DMS114 treated with DMSO at 0.1 percent for 48 hours (cell line): ENCODE results near the gene KCNMB1.

ENCODE experiments used
- DNase-seq: peaks from one replicate; lab custom pipeline; 2025; ENCODE audit not compliant: unreplicated experiment; lab: John Stamatoyannopoulos, UW

Gene KCNMB1, protein sequence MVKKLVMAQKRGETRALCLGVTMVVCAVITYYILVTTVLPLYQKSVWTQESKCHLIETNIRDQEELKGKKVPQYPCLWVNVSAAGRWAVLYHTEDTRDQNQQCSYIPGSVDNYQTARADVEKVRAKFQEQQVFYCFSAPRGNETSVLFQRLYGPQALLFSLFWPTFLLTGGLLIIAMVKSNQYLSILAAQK

DNA sequence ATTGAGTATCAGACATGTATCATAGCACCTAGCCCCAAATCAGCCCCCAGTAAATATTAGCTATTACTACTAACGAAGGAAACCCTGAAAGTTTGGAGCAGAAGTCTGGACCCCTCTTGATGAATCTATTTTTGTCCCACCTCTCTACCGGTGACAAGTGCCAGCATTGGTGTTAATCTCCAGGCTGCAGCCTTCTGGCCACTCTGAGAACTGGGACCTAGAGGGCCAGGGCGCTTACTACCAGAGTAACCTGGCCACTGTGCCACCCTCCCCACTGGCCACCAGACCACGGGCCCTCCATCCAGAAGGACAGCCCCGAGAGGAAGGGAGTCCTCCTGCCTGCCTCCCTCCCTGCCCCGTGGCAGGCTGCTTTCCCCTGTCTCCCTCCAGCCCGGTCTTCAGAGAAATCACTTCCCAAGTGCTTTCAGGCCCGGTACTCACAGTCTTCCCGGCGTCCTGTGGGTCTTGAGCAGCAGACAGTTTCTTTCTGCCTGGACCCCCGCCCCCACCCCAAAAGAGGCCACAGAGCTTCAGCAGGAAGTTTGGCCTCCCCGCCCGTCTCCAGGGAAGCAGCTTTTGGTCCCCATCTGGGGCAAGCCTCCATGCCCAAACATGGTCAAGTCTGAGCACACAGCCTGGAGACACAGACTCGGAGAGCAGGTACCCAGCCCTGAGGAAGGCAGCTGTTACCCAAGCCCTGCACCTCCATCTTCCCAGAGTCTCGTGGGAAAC is at the start of gene KCNMB1:
Gene KCNMB1 (minus strand): TSS at position 550 of the 732 bp plus-strand sequence. CDS start 3,920 bp downstream, outside the sequence.
- DNase-seq = no peak

DNA sequence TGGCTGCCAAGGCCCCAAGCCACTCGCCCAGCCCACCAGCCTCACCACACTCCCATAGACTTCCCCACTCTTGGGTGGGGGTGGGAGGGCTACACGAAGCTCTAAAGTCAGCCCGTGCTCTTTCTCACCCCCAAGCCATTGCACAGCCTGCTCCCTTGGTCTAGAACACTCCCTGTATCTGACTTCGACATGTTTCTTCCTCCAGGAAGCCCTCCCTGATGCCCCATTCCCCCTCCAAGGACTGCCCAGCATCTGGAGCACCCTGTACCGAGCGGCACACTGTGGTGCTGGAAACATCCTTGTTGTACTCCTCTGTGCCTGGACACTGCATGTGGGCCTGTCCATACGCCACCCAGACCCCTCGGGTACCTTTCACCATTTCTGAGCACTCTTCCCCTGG is 49.4 kb upstream of the KCNMB1 start:
- no peak for DNase-seq

DNA sequence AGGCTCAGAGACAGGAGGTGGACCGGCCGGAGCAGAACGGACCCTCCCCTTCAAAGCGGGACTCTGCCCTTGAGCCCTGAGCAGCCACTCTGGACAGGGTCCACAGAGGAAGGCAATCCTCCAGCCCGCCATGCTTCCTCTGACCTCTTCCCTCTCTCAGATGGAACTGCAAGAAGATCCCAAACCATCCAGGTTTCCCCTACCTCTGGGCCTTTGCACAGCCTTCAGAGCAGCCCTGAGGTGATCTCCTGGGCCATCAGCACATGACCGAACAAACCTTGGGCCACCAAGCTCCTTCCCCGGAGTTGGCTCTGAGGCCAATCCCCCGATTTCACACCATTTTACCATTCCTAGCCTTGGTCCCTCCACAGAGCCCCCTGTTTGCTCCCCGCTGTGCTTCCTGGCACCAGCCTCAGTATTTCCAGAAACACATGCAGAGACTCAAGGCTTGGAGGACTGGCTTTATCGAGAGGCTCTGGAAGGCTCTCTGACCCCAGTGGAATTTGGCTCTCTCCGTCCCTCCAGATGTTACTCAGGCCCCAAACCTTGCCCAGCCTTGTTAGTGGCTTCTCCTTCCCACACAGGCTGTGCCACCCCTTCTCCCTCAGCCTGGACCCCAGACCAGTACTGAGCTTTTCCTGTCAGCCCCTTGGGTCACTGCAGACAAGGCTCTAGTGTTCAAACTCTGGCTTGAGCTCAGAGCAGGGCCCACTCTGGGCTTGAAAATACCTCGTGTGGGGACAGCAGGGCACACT is 48.6 kb upstream of the KCNMB1 start:
- DNase-seq = no peak

DNA sequence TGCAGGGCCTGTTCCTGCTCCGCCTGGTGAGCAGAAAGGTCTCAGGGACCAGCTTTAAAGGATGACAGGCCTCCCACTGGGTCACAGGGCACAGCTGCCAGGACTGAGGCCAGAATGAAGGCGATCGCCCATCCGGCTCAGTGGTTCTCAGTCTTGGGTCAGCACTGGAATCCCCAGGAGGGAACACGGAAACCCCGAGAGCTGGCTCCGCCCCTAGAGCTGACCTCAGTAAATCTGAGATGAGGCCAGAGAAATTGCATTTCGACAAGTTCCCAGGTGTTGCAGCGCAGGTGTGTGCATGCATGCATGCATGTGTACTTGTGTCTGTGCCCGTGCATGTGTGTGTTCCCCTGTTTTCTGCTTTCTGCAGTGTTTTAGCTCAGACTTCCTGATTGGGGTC is 47.2 kb upstream of the KCNMB1 start:
- DNase-seq = no peak

DNA sequence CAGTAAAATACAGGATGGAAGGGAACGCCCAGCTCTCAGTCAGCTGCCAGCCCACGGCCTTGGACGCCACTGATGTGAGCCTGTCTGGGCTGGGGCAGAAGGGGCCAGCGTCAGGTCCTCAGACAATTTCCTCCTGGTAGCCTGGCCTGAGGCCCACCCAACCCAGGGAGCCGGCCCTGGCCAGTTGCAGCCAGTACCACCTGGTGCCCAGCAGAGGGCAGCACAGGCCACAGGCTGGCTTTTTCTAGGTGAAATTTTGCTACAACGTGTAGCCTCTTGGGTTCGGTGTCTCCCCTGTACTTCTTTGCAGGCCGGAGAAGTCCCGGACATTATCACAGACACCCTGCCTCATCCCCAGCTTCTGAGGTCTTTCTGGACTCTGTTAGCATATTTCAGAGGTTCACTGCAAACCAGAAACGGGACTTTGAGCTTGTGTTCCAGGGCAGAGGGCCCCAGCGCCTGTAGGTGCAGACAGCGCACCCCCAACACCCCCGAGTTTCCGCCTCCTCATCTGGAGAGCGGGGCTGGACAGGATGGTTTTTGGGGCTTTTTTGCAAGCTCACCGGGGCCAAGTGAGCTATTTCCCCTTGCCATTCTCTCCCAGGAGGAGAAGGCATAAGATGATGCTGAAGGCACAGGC is 45.9 kb upstream of the KCNMB1 start:
- peak; percentile 48 for DNase-seq

DNA sequence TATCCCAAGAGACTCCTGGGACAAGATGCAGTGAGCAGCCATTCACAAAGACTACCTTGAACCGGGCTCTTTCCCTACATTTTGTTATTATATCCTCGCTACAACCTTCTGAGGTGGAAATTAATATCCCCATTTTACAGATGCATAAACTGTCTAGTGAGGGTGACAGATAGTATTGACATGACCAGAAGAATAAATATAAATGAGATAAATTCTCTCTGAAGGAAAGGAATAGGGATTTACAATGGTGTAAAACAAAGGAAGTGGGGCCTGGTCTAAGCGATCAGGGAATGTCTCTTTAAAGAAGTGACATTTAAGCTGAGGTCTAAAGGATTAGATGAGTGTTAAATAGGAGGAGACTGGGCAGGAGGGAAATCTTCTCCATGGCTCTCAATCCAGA is 43.5 kb upstream of the KCNMB1 start:
- DNase-seq = no peak

DNA sequence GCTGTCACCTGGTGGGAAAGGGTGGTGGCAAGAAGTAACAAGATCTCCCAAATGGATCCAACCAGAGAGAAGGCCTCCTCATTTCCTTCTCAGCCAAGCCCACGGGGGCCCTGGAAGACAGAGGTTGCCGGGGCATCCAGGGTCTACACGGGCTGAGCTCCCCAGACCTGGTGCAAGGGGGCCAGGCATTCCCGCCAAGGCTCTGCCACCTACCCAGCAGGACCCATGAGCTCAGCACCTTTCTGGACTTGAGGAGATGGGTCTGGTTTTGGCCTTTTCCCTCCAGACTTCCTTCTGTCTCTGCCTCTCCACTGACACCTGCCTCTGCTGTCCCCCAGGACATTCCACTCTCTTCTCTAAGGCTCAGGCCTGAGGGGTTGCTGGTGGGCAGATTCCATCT is 42.4 kb upstream of the KCNMB1 start:
- no peak for DNase-seq

DNA sequence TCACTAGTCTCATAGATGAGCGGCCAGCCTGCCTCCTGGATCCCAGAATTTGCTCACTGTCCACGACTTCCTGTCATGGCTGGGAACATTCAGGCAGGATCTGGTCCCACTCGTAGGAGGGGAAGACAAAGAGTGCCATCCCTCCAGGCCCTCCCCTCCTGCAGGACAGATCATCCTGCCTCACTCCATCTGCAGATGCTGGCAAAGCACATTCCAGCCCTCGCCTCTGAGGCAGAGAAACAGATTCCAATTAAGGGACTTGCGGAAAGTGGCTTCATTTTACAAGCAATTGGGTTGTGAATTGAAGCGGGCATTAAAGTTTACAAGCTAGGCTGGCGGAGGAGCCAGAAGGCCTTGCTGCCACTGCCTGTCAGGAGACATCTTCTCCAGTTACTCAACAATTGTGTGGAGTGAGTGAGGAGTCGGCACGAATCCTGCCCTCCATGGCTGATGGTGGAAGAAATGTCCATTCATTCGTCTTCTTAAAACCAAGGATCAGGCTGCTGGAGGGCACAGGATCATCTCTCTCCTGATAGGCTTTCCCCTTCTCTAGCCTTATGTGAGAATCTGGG is 41.8 kb upstream of the KCNMB1 start:
- DNase-seq = no peak

DNA sequence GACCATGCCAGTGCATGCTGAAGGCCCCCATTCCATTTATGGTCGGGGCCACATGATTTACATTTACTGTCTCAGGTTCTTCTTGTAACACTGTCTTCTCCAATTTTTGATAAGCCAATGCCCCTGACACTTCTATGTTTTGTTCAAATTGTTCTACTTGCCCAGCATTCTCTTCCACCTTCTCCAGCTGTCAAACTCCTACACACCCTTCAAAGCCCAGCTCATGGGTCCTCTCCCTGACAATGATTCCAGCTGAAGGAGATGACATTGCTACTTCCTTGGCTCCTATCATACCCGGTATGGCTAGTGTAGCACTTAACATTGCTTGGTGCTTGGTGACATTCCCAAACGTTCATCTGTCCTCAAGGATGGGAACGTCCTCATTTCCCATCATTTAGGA is 41.1 kb upstream of the KCNMB1 start:
- no peak for DNase-seq

DNA sequence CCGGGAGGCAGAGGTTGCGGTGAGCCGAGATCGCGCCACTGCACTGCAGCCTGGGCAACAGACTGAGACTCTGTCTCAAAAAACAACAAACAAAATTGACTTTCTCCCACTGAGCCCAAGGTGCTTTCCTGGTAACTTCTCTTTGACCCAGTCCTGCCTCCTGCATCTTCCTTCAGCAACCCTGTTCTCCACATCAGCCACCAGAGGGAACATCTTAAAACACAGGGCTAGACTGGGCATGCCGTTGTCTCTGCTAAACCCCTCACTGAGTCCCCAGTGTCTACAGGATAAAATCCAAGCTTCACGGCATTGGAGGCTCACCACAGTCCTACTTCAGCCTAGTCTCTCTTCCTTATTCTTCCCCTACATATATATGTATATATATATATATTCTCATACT is 39.8 kb upstream of the KCNMB1 start:
- peak; percentile 28 for DNase-seq

DNA sequence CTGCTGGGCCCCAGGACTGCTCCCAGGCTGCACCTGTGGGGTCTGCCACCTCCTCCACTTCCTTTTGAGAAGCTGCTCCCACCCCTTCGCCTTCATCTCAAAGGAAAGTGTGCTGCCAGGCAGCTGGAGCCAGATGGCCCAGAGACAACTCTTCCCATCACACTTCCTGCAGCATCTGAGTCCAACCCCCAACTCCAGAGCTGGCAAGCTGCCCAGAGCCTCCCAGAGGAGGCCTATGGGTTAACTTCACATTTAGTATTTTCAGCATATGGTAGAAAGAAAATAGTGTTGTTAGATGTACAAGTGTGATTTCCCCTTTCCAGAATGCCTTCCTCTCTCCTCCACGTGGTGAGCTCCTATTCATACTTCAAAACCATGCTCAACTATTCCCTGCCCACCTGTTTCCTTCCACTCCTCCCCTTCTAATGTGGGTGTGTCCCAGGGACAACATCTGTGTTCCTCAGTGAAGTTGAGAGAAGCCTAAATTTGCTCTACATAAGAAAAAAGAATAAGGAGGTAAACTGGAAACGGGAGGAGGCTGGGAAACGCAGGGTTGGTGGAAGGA is 38.6 kb upstream of the KCNMB1 start:
- no peak for DNase-seq

DNA sequence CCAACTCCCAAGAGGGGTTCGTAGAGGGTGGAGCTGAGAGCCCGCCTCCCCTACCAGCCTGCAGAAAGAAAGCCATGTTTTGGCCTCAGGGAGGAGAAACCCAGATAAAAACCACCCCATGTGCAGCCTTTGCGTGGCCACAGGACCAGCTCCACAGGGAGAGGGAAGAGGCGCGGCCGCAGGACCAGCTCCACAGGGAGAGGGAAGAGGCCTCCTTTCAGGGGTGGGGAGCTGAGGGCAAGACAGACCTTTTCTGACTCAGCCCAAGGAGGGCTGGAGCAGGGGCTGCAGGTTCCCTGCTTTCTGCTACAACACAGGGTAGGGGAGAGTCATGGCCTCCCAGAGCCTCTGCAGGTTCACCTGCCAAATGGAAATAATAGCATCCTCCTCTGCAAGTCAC is 37.6 kb upstream of the KCNMB1 start:
- no peak for DNase-seq

DNA sequence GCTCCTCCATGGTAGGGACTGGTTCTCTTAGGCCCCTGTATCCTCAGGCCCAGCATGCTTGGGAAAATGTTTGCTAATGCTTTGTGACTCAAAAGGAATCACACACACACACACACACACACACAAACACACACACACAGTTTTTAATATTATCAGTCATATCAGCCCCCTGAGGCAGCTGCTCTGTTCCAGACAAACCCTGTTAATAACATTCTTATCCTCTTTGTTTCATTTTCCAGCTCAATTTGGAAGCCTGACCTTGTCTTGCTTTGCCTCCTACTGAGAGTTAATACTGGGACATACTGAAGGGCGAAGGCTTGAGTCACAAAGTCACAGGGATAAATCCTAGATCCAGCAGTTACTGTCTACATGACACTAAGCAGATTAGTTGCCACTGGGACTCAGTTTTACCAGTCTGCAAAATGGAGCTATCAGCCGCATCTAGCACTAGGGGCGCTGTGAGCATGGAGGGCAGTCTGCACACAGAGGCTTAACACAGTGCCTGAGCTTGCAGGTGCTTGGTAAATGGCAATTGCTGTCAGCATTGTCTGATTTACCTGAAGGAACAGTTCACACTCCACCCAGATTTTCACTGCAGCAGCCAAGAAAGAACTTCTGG is 37.1 kb upstream of the KCNMB1 start:
- DNase-seq = no peak

DNA sequence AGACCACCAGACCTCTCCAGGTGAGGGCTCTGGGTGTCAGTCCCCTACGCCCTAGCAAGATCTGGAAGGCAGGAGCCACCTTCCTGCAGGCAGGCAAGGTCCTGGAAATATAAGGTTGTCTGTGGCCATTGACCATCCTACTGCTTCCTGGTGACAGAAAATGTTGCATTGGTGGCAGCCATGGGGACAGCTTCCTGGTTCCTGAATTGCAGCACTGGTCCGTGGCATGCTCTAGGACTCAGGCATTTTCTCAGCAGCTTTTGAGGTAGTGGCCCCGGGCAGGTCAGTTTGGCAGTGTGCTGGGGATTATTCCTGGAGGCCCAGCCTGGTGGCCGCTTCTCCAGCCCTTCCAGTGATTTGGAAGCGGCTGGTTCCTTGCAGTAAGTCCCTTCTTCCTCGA is 36.6 kb upstream of the KCNMB1 start:
- DNase-seq = no peak

DNA sequence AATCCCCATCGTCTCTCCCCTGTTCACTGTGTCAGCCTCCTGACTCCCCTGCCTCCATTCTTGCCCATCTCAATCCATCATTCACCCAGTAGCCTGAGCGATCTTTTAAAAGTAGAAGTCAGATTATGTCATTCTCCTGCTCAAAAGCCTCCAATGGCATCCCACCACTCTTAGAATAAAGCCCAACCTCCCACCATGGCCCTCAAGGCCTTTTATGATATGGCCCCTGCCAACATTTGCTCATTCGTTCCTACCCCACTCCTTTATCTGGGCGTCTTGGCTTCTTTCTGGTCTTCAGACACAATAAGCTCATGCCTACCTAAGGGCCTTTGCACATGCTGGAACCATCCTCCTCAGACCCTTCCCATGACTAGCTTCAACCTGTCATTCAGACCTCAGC is 35.5 kb upstream of the KCNMB1 start:
- no peak for DNase-seq

DNA sequence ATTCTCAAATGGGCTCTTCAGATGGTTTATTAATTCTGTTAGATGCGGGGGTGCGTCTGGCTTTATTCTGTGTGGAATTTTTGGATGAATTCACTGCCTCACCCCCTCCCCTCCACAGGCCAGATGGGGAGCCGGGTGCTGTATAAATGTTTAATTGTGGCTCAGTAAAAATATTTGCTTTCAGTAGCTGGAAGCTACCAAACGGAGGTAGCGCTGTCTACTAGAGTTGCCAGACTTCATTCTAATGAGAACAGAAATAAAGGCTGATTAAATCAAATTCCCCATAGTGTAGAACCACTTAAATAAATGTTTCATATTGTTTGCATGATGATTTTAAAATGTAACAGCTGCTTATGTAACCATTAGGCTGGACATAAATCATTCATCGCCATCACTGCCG is 34.5 kb upstream of the KCNMB1 start:
- no peak for DNase-seq

DNA sequence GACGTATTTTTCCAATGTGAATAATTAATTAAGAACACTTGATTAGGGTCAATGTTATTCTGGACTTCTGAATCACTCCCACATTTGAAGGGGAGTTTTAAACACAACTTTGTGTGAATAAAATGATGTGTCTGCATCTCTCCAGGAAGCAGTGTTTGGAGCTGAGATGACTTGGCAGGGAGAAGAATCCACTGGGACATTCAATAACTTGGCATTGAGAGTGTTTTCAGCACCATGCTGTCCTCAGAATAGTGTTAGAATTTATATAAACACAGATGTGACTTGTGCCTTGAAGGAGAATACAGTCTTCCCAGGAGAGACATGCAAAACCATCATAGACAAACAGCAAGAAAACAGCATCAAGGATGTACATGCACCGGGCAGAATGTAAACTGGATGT is 32.7 kb upstream of the KCNMB1 start:
- no peak for DNase-seq

DNA sequence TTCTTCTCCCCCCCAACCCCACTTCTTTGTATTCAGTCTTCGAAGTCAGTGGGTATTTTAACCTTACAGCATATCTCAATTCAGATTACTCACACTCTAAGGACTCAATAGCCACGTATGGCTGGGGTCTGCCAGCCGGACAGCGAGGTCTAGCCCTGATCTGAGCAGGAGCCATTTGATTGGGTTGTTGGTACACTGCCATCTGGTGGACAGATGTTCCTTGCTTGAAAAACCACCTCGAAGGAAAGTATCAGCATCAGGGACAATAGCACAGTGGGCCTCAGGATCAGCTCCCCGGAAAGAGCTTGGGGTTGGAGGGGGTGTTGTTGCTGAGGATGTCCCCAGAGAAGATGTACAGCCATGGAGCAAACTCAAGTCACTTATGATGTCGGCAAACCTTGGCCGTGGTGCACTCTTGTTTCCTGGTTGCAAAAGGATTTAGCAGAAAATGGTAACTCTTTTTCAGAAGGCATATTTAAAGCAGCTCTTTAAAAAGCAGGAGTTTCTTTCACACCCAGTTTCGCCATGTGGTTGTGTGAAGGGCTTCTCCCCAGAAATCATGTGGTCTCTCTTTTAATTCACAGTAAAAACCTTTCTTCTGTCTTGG is 31.7 kb upstream of the KCNMB1 start:
- DNase-seq = peak; percentile 55

DNA sequence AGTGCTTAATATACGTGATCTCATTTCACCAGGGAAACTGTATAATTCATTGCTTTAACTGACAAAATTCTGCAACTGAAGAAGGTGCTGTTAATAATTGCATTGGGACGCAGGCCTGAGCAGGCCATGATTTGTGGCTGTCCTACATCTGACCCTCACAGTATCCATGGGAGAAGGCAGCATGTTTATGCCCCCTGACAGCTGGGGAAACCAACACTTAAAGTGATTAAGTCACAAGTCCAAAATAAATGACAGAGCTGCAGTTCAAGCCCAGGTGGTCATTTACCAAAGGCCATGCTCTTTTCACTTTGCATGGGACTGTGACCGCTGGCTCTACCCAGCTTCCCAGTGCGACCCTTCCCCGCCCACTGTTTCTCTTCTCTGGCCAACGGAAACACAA is 30.5 kb upstream of the KCNMB1 start:
- DNase-seq = no peak

DNA sequence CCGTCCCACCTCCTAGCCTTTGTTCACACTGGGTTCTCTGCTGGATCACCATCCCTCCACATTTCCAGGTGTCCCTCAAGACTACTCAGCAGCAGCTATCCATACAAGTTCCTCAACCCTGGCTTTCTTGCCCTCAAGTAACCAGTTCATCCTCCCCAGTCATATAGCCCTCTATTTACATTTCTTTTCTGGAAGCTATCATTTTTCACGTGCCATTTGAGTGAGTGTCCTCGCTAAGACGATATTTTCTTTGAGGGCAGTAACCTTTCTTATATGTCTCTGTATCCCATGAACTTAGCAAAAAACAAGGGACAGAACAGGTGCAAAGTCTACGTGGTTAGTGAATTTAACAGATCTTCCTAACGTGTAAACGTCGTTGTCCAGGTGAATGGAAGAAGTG is 29.6 kb upstream of the KCNMB1 start:
- DNase-seq = no peak
